ENCODE results near the gene COL9A3.

COL9A3 gene

GRCh38 chr20:62835931-62836861, 19.3 kb downstream of the COL9A3 start:
- TF ChIP-seq SPI1 (IDR thresholded peaks at IDR 0.05; ENCODE audit: borderline replicate concordance, low read depth) (no peak), CTCF (IDR thresholded peaks at IDR 0.05; ENCODE audit: insufficient read depth, low read length) (no peak), POLR2AphosphoS5 (IDR thresholded peaks at IDR 0.05; ENCODE audit: low read depth) (no peak), GABPA (IDR thresholded peaks at IDR 0.05; ENCODE audit: low read depth) (no peak), REST (IDR thresholded peaks at IDR 0.05; ENCODE audit: insufficient replicate concordance, low read depth) (no peak)
- H3K4me3 ChIP-seq (replicated peaks; ENCODE audit: insufficient read depth, low read length) = no peak overlapping the region
- no peaks in the 10 kb centered on the region for H3K27me3 ChIP-seq (ENCODE audit: insufficient read depth, poor library complexity, severe bottlenecking)
- no peak for DNase-seq (ENCODE audit: low read depth in 1 of 2, low spot score in 1 of 2)
- no peak overlapping the region for H3K27ac ChIP-seq (replicated peaks)

GRCh38 chr20:62836967-62837490, 20.2 kb downstream of the COL9A3 start:
- Histone ChIP-seq H3K27me3 (ENCODE audit: insufficient read depth, poor library complexity, severe bottlenecking) (no peaks in the 10 kb centered on the region), H3K4me3 (replicated peaks; ENCODE audit: insufficient read depth, low read length) (no peak overlapping the region), H3K27ac (replicated peaks) (peak overlapping the region; percentile 85)
- DNase-seq (ENCODE audit: low read depth in 1 of 2, low spot score in 1 of 2) = no peak
- TF ChIP-seq SPI1 (IDR thresholded peaks at IDR 0.05; ENCODE audit: borderline replicate concordance, low read depth) (no peak), REST (IDR thresholded peaks at IDR 0.05; ENCODE audit: insufficient replicate concordance, low read depth) (no peak), GABPA (IDR thresholded peaks at IDR 0.05; ENCODE audit: low read depth) (no peak), CTCF (IDR thresholded peaks at IDR 0.05; ENCODE audit: insufficient read depth, low read length) (no peak), POLR2AphosphoS5 (IDR thresholded peaks at IDR 0.05; ENCODE audit: low read depth) (no peak)

GRCh38 chr20:62837790-62838127, 20.9 kb downstream of the COL9A3 start:
- no peaks in the 10 kb centered on the region for H3K27me3 ChIP-seq (ENCODE audit: insufficient read depth, poor library complexity, severe bottlenecking)
- peak in 1 of 2 experiments; percentile 49 for DNase-seq (ENCODE audit: low read depth in 1 of 2, low spot score in 1 of 2)
- TF ChIP-seq POLR2AphosphoS5 (IDR thresholded peaks at IDR 0.05; ENCODE audit: low read depth) = no peak
- TF ChIP-seq GABPA (IDR thresholded peaks at IDR 0.05; ENCODE audit: low read depth) = no peak
- TF ChIP-seq CTCF (IDR thresholded peaks at IDR 0.05; ENCODE audit: insufficient read depth, low read length) = no peak
- TF ChIP-seq SPI1 (IDR thresholded peaks at IDR 0.05; ENCODE audit: borderline replicate concordance, low read depth) = no peak
- H3K4me3 ChIP-seq (replicated peaks; ENCODE audit: insufficient read depth, low read length) = no peak overlapping the region
- peak overlapping the region; percentile 85 for H3K27ac ChIP-seq (replicated peaks)

Measured in HL-60 (cell line).